Right ventricle myocardium superior (tissue), 1 donor: ENCODE results near the gene IDE. TPM values are rescaled to one million over a fixed set of nuclear protein-coding genes. Genes with fewer than 3 reads are reported as not detected.
"Not testable (repeated sequence)": the region's sequence is repeated elsewhere in the genome, so short reads cannot be mapped to it uniquely, and the experiment has no call there.

Experiments
- ATAC-seq: fragments of 200-7000 bp; cut with Tn5 transposase; one replicate; pipeline ENCODE4 v1.9.1; 2020; ENCODE audit warnings: mild to moderate bottlenecking; ENCODE audit not compliant: poor library complexity
- DNase-seq: peaks from one replicate; pipeline ENCODE4 v3.0.0-alpha.2; 2020
- intact Hi-C: fragments of 100-400 bp; cut with DNase I; formaldehyde crosslinking; loops from one replicate; pipeline ENCODE4 v1.11.2; 2022
- total RNA-seq: library from RNA; stranded (reverse); fragmentation: NEBNext Ultra II Directional; extraction: Animal tissue kit (Norgen Biotek cat#: 25700); gene quantifications from one replicate; pipeline ENCODE4 v1.2.1, GENCODE V29; 2021
- donor health status: DM: no; HTN: yes; CAD: no; lungs with severe emphysema.

The IDE gene
- total RNA-seq, 1 donor from 2014 or later: 50.5 TPM

DNA sequence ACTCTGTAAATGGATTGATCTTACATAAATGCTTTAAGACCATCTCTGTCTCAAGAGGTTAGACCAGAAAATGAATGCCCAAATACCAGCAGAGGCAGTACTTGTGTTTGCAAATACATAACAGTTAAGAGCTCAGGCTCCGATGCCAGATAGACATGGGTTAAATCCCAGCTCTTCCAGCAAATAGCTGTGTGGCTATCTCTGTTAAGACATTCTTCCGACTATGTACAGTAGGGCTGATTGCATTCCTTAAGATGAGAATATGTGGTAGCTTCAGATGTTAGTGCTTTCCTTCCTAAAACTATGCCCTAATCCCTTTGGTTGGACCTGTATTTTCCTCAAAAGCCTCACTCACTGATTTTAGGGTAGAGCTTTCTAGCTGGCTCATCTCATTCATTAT, 2.2 kb downstream of the IDE start:
- DNase-seq (no peak), ATAC-seq (no peak)
- intact Hi-C loops: no loop called here

DNA sequence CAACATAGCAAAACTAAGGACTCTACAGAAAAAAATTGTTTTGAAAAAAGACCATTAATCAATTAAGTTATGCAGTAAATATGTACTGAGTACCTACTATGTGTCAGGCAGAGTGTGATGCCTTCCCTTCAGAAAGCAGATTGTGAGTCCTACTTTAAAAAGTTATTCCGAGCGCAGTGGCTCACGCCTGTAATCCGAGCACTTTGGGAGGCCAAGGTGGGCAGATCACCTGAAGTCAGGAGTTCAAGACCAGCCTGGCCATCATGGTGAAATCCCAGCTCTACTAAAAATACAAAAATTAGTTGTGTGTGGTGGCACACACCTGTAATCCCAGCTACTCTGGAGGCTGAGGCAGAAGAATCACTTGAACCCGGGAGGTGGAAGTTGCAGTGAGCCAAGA, 4.2 kb downstream of the IDE start:
- intact Hi-C loops, DNase-seq, ATAC-seq: not testable (repeated sequence)

DNA sequence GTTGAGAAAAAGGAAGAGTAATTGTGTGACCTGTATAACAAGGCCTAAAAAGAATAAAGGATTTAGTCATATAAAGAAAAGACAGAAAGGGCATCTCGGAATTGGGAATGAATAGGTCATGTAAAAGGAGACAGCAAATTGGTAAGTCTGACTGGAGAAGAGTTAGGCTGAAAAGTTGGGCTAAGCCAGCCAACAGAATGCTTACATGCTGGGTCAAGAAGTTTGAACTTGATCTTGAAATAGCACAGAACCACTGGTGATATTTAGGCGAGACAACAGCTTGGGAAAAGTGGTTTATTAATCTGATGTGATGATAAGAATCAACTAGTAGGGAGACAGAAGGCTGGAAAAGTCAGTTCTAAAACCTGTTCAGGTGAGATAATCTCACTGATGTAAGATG, 4.8 kb downstream of the IDE start:
- ATAC-seq (no peak), DNase-seq (no peak)
- intact Hi-C loops: no loop called here

DNA sequence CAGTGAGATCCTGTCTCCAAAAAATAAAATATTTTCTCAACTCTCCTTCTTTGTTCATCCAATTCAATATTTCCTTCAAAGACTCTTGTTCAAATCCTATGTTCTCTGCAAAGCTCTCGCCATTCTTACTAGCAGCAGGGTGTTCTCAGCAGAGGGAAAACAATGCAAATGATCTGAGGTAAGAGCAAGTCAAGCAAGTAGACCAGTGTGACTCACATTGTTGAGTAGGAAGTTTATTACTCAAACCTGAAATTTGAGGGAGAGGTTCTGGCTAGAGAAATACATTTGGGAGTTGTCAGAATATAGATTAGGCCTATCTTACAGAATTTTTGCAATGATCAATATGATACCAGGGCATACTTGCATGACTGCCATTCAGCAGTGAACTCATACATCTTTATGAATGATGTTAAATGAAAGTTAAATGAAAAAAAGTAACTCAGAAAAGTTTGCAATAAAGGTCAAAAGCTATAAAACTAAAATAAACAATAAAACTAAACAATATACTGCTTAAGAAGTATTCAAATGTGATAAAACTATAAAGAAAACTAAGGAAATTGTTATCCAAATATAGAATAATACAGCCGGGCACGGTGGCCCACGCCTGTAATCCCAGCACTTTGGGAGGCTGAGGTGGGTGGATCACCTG, 5.8 kb downstream of the IDE start:
- intact Hi-C loops: no loop called here
- DNase-seq (no peak), ATAC-seq (no peak)

DNA sequence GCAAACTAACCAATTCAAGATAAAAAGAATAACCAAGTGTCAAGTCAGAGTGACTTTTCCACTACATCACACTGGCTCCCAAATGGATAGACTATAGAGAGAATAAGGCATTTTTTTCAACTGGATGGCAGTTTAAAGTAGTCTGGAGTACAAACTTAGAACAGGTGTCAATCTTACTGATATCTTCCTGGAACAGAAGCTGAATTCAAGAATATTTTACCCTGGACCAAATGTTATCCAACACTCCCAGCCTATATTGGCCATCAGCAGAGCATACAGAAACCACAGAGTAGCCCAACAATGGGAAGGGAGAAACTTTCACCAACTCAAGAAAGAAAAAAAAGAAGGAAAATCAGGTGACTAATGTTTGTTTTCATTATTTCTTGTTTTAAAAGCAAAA, 11.5 kb downstream of the IDE start:
- ATAC-seq (no peak), DNase-seq (no peak)
- intact Hi-C loops: no loop called here

DNA sequence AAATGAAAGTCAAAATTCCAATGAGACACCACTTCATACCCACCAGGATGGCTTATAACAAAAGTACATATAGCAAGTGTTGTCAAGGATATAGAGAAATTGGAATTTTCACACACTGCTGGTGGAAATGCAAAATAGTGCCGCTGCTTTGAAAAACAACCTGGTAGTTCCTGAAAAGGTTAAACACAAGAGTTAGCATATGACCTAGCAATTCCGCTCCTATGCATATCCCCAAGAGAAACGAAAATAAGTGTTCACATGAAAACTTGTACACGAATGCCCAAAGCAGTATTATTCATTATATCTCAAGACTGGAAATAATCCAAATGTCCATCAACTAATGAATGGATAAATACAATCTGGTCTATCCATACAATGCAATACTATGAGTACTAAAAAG, 14.8 kb downstream of the IDE start:
- DNase-seq: no peak
- intact Hi-C loops: no loop called here
- ATAC-seq: no peak

DNA sequence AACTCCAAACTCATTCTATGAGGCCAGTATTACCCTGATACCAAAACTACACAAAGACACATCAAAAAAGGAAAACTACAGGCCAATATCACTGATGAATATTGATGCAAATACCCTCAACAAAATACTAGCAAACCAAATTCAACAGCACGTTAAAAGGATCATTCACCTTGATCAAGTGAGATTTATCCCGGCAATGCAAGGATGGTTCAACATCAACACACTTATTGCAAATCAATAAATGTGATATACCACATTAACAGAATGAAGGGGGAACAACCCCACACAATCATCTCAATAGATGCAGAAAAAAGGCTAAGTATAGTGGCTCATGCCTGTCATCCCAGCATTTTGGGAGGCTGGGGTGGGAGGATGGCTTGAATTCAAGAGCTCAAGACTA, 19.9 kb downstream of the IDE start:
- ATAC-seq: no peak
- DNase-seq: no peak
- intact Hi-C loops: no loop called here

DNA sequence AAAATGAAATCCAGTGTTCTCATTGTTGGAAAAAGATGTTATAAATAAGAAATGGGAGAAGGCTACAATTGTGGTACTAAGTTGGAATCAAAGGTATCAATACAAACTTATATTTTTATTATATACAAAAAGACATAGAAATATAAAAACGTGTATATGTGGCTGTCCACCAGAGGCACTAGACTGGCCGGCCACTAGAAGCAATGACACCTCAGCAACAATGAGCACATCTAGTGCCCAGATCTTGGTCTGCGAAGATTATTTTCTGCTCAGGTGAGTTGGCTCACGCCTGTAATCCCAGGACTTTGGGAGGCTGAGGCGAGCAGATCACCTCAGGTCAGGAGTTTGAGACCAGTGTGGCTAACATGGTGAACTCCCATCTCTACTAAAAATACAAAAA, 21.6 kb downstream of the IDE start:
- ATAC-seq: no peak
- intact Hi-C loops: no loop called here
- DNase-seq: no peak

DNA sequence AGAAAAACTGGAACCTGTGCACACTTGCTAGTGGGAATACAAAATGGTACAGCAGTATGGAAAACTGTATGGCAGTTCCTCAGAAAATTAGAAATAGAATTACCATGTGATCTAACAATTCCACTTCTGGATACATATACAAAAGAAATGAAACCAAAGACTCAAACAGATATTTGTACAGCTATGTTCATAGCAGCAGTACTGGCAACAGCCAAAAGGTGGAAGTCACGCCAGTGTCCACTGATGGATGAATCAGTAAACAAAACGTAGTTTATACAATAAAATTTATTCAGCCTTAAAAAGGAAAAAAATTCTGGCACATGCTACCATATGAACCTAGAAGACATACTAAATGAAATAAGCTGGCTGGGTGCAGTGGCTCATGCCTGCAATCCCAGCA, 23.0 kb downstream of the IDE start:
- ATAC-seq (no peak), DNase-seq (no peak)
- intact Hi-C loops: no loop called here

DNA sequence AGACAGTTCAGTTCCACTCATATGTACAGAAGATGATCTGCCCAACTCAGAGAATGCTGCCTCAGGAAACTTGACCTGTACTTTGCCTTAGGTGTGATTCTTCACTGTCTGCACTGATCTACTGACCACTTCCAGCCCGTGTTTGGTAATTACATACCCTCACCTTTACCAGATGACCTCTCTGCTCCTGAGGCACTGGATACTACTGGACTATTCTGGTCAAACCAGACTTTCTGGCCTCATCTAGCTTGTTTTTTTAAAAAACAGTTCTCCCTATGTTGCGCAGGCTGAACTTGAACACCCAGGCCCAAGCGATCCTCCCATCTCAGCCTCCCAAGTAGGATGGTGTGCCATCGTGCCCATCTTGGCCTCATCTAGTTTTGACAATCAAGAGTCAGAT, 26.2 kb downstream of the IDE start:
- intact Hi-C loops: no loop called here
- DNase-seq (no peak), ATAC-seq (no peak)

DNA sequence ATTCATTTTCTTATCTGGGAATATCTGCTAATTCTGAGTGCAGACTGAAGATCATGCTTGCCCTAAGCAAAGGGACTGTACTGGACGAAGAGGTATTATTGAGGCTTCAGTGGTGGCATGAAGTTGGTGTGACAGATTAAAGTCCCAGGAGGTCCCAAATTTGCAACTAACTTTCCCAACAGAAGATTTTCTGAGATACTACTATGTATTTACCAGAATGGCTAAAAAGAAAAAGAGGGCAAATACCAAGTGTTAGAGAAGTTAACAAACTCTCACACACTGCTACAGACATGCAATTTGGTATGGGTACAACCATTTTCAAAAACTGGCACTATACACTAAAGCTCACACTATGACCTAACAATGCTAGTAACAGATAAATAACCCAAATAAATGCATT, 28.3 kb downstream of the IDE start:
- DNase-seq (no peak), ATAC-seq (no peak)
- intact Hi-C loops: no loop called here

DNA sequence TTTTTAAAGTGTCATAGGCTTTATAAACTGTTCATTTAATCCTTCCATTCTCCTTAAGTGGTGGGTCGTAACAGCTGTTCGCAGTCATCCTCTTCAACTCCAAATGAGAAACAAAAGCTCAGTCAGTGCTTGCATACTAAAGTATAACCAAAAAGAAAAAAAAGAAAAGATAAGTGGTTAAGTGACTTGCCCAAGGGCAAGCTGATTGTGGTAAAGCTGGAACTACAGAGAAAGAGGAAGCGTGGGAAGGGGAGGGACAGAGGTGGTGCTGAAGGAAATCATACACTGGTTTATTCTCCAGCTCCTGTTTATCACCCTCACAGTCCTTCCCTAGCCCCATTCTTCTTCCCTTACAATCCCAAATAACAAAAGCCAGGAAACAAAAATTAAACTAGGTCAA, 29.6 kb downstream of the IDE start:
- ATAC-seq: no peak
- no peak for DNase-seq
- intact Hi-C loops: no loop called here

DNA sequence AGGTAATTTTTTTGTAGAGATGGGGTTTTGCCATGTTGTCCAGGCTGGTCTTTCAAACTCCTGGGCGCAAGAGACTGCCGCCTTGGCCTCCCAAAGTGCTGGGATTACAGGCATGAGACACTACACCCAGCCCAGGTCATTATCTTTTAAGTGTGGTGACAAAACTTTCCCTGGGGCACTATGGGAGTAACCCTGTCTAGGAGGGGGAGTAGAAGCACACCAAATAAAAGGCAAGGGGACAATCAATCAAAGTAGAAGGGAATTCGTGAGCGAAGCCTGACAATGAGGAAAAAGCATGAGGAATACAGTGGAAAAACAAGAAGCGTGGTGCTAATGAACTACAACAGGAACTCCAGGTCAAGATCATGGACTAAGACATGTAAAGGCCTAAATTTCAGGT, 31.4 kb downstream of the IDE start:
- DNase-seq (no peak), ATAC-seq (no peak)
- intact Hi-C loops: no loop called here

DNA sequence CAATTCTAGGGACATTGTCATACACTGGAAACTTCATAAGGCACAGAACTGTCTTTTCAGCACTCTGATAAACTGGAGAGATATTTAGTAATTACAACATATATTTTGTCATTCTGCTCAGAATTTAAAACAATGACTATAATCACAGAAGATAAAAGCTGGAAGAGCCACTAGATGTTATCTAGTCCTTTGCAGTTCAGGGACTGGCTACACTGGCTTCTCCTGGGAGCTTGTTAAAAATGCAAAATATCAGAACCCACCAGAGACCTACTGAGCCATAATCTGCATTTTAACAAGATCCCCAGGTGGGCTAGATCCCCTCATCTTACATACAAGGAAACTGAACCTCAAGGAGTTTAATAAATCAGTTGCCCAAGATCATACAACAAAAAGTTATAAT, 32.3 kb downstream of the IDE start:
- DNase-seq (no peak), ATAC-seq (no peak)
- intact Hi-C loops: no loop called here

DNA sequence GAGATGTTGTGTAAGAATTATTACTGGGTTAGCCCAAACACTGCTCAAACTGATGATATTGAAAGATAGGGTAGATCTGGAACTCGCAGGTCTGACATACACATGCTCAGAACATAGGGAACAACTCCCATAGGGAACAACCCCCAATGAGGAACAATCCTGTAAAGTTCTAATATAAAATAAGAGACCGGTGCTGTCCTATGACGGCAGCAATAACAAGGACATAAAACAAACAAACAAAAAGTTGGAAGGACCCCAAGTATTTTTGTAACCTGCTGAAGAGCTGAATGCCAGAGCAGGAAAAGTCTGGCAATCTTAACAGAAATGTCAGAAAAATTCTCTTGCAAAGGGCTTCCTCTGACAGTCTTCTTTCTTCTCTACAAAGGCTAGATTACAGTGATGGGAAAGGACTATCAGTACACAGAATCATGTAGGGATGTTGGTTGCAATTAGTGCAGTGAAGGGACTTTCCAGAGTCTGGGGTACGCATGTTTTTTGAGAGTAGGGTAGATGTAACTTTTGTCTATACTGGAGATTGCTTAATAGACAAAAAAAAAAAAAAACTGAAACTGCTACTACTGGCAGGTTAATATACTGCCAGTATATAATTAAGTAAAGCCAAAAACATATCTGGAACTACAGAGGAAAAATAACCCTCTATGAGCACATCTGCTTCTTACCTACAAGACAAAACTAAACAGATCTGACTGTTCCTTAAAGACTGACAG, 35.5 kb downstream of the IDE start:
- DNase-seq (no peak), ATAC-seq (no peak)
- intact Hi-C loops: no loop called here

DNA sequence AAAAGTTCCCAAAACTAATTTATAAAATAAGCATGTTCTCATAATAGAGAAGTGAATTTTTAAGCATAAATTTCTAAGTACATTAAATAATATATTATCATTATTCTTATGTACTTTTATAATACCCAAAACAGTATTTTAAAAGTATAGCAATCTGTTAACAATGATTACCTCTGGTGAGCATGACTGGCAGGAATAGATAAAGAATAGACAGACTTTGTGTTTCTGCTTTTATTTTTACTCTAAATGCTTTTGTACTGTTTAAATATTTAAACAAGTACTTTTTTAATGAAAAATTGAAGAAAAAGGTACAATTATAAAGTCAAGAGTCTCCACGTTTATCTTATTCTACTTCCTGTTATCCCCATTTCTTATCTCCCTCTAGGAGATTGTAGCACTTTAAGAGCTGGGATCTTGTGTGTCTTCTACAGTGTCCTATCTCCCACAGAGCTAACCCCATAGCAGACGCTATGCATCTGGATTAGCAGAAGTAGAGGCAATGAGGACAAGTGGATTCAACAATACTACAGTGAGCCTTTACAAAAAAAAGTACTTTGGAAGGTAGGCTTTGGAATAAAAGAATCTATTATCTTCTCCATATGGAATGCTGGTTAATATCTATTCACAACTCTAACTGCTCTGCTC, 42.9 kb downstream of the IDE start:
- DNase-seq: no peak
- intact Hi-C loops: no loop called here
- no peak for ATAC-seq

DNA sequence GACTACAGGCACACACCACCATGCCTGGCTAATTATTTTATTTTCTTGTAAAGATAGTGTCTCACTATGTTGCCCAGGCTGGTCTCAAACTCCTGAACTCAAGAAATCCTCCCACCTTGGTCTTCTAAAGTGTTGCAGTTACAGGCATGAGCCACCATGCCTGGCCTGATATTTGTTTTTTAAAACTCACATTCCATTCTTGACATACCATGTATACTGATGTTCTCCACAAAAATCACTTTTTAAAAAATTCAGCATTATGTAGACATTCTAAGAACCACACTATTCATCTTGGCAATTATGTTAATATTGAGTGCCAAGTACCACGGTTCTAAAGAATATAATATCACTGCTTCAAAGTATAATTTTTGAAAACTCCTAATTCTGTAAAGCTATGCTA, 43.5 kb downstream of the IDE start:
- intact Hi-C loops: no loop called here
- DNase-seq: no peak
- no peak for ATAC-seq

DNA sequence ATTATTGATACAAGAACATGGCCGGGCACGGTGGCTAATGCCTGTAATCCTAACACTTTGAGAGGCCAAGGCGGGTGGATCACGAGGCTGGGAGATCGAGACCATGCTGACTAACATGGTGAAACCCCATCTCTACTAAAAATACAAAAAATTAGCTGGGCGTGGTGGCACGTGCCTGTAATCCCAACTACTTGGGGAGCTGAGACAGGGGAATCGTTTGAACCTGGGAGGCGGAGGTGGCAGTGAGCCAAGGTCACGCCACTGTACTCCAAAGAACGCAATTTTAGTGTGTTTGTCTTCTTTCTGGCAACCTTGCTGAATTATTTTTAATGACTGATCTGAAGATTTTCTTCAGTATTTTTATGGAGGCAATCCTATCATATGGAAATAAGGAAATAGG, 46.2 kb downstream of the IDE start:
- no peak for DNase-seq
- ATAC-seq: no peak
- intact Hi-C loops: no loop called here

DNA sequence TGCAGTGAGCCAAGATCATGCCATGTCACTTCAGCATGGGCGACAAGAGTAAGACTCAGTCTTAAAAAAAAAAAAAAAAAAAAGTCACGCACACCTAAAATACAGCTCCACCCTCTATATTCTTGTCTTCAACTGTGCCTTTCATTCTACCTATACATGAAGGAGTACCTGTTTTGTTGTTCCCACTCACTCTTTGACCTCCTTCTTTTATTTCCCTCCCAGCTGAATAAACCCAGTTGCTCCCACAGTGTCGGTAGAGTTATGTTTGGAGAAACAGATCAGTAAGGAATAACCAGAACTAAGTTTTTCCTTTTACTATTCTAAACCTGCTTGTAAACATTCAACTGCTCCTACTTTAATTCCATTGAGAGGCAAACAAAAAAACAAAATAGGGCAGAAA, 50.3 kb downstream of the IDE start:
- intact Hi-C loops: no loop called here
- ATAC-seq: no peak
- no peak for DNase-seq

DNA sequence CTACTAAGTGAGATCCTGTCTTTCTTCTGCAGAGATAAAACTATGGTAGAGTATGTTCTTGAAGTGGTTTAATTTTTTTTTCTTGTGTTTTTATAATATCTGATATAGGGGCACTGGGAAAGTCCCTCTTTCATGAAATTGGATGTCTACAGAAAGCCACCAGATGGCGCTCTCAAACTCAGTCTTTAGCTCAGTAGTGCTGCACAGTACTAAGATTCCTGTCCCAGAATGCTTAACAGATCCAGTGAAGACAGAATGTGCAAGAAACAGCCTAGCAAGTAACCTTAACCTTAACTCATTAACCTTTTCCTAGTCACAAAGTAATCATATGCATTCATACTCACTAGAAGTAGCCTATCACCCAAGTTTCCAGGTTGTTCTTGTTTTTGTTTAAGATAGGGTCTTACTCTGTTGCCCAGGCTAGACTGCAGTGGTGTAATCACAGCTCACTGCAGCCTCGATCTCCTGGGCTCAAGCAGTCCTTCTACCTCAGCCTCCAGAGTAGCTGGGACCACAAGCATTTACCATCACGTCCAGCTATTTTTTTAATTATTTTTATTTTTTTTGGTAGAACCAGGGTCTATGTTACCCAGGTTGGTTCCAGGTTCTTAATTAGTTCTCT, 56.7 kb downstream of the IDE start:
- intact Hi-C loops: loop anchor here (2.0 to 5.0 kb wide), 2 partner anchors 58 to 365 kb away; partner anchors contain the start of gene IDE
- peak; percentile 87 for ATAC-seq
- no peak for DNase-seq
